ENCODE measurements around the gene AP5B1.
"Not testable (repeated sequence)": the region's sequence is repeated elsewhere in the genome, so short reads cannot be mapped to it uniquely, and the experiment has no call there.

The AP5B1 gene

GRCh38 chr11:65767406-65767805 is 13.4 kb downstream of the AP5B1 start:
- no peak for DNase-seq (ENCODE audit: low read depth in 3 of 3)

- DNase-seq (ENCODE audit: low read depth in 3 of 3) = no peak
Observed at GRCh38 chr11:65766535-65766934, 14.2 kb downstream of the AP5B1 start.

GRCh38 chr11:65764434-65764833 is 16.3 kb downstream of the AP5B1 start:
- DNase-seq (ENCODE audit: low read depth in 3 of 3) = no peak

GRCh38 chr11:65762816-65763215 is 18.0 kb downstream of the AP5B1 start:
- DNase-seq (ENCODE audit: low read depth in 3 of 3) = not testable (repeated sequence)

- DNase-seq (ENCODE audit: low read depth in 3 of 3) = not testable (repeated sequence)
Observed at GRCh38 chr11:65762169-65762568, 18.6 kb downstream of the AP5B1 start.

GRCh38 chr11:65745049-65745448 is 35.7 kb downstream of the AP5B1 start:
- no peak for DNase-seq (ENCODE audit: low read depth in 3 of 3)

GRCh38 chr11:65744699-65745042 is 36.1 kb downstream of the AP5B1 start:
- no peak for DNase-seq (ENCODE audit: low read depth in 3 of 3)

- no peak for DNase-seq (ENCODE audit: low read depth in 3 of 3)
Observed at GRCh38 chr11:65744026-65744698, 36.6 kb downstream of the AP5B1 start.

- DNase-seq (ENCODE audit: low read depth in 3 of 3) = no peak
Observed at GRCh38 chr11:65743681-65744025, 37.1 kb downstream of the AP5B1 start.

GRCh38 chr11:65742353-65742752 is 38.4 kb downstream of the AP5B1 start:
- DNase-seq (ENCODE audit: low read depth in 3 of 3) = no peak

GRCh38 chr11:65741185-65741584 is 39.6 kb downstream of the AP5B1 start:
- DNase-seq (ENCODE audit: low read depth in 3 of 3) = no peak

GRCh38 chr11:65739022-65739421 is 41.8 kb downstream of the AP5B1 start:
- no peak for DNase-seq (ENCODE audit: low read depth in 3 of 3)

GRCh38 chr11:65736810-65737209 is 44.0 kb downstream of the AP5B1 start:
- no peak for DNase-seq (ENCODE audit: low read depth in 3 of 3)

GRCh38 chr11:65735111-65735510 is 45.7 kb downstream of the AP5B1 start:
- not testable (repeated sequence) for DNase-seq (ENCODE audit: low read depth in 3 of 3)

GRCh38 chr11:65730461-65730860 is 50.3 kb downstream of the AP5B1 start:
- DNase-seq (ENCODE audit: low read depth in 3 of 3) = no peak

GRCh38 chr11:65727865-65728264 is 52.9 kb downstream of the AP5B1 start:
- no peak for DNase-seq (ENCODE audit: low read depth in 3 of 3)

- no peak for DNase-seq (ENCODE audit: low read depth in 3 of 3)
Observed at GRCh38 chr11:65726660-65727059, 54.1 kb downstream of the AP5B1 start.
